KOPT-K1 (cell line): ENCODE measurements around the gene FABP3.
"Not testable (repeated sequence)": the region's sequence is repeated elsewhere in the genome, so short reads cannot be mapped to it uniquely, and the experiment has no call there.

Experiments
- H3K27ac ChIP-seq: fragments of 200-600 bp; sonication (generic); 2 replicates; pipeline ENCODE4 v1.5.1; 2016; ENCODE audit warnings: antibody characterized with exemption, mild to moderate bottlenecking, low read depth, low read length; ENCODE audit not compliant: poor library complexity, severe bottlenecking
- H3K36me3 ChIP-seq: fragments of 200-600 bp; sonication (generic); 2 replicates; pipeline ENCODE4 v1.5.1; 2017; ENCODE audit warnings: antibody characterized with exemption, mild to moderate bottlenecking, low read length, moderate library complexity; ENCODE audit not compliant: insufficient read depth
- H3K9me3 ChIP-seq: fragments of 200-600 bp; sonication (generic); 2 replicates; pipeline ENCODE4 v1.5.1; 2017; ENCODE audit warnings: antibody characterized with exemption, low read length, mild to moderate bottlenecking; ENCODE audit not compliant: insufficient read depth, poor library complexity, severe bottlenecking

The FABP3 gene

GRCh38 chr1:31386576-31387243, 13.8 kb upstream of the FABP3 start:
- H3K36me3 ChIP-seq, H3K9me3 ChIP-seq, H3K27ac ChIP-seq: not testable (repeated sequence)

DNA sequence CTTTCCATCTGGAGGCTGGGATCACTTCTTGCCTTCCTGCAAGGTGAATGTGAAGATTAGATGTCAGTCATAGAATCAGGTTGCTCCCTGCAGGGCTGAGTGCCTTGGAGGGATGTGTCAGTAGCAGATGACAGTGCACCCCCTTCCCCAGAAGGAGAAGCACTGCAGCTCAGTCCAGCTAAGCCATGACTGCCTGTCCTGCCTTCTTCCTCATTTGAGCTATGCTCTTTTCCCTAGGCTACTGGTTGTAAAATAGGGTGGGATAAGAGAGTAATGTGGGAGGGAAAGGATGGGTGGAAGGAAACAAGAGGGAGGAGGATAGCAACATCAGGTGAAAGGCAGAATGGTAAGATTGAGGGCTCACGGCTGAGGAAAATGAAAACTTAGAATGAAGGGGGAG, 11.1 kb upstream of the FABP3 start:
- Histone ChIP-seq H3K27ac (no peak overlapping the region), H3K36me3 (no peaks in the 10 kb centered on the region), H3K9me3 (no peaks in the 10 kb centered on the region)

GRCh38 chr1:31382379-31382989, 9.6 kb upstream of the FABP3 start:
- Histone ChIP-seq H3K27ac (no peak overlapping the region), H3K36me3 (no peaks in the 10 kb centered on the region), H3K9me3 (no peaks in the 10 kb centered on the region)

DNA sequence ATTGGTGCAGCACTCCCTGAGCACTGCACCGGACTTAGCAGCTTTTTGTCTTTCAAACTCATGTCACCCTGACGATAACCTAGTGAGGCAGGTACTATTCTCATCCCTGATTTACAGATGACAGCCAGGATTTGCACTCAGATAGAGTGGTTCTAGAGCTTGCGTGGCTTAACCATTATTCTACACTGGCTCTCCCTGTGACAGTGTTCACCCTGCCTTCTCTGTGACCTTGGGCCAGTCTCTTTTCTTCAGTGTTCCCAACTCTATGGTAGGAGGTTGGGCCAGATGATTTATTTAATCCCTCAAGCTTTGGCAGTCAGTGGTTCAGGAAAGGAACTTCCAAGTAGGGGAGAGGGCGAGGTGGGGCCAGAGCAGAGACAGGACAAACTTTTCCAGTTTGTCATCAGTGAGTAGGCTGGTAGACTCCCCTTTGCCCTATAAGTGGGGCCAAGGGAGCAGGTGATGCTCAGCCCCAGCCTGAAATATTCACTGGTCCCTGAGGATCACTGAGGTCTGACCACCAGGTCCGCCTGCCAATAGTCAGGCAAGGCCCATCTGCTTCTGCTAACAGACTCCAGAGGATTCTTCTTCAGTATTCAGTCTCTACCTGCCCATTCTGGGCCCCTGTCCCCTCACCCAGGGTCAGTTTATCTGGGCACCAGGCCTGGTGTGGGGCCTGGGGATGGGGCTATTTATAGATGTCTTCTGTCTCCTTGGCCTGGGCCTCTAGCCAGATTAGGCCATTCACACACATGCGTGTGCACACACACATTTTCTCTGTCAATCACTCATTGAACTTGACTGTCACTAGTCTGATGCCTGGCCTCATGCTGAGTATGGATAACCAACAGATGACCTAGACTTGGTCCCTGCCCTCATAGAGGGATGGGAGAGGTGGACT, 8.8 kb upstream of the FABP3 start:
- no peak overlapping the region for H3K27ac ChIP-seq
- H3K36me3 ChIP-seq = no peaks in the 10 kb centered on the region
- H3K9me3 ChIP-seq = no peaks in the 10 kb centered on the region

GRCh38 chr1:31380181-31380580, 7.3 kb upstream of the FABP3 start:
- H3K27ac ChIP-seq = no peak overlapping the region
- no peaks in the 10 kb centered on the region for H3K36me3 ChIP-seq
- H3K9me3 ChIP-seq = no peaks in the 10 kb centered on the region

DNA sequence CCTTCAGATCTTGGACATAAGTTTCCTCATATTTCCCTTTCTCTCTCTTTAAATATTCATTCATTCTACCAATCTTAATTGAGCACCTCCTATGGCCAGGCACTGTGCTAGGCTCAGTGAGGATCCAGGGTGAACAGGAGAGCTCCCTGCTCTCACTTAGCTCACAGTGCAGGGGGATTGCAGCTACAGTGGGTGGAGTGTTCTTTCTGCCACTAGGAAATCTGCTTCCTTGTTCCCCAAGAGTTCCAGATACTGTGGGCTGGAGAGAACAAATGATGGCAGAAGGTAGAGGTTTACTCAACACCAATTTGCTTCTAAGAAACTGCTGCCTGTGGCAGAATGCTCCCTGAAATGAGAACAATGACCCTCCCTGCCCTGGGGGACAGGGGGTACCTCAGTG, 5.1 kb upstream of the FABP3 start:
- Histone ChIP-seq H3K36me3 (no peaks in the 10 kb centered on the region), H3K27ac (no peak overlapping the region), H3K9me3 (no peaks in the 10 kb centered on the region)

GRCh38 chr1:31377364-31377863, 4.5 kb upstream of the FABP3 start:
- no peaks in the 10 kb centered on the region for H3K36me3 ChIP-seq
- H3K9me3 ChIP-seq = no peaks in the 10 kb centered on the region
- no peak overlapping the region for H3K27ac ChIP-seq

GRCh38 chr1:31376375-31377134, 3.7 kb upstream of the FABP3 start:
- no peaks in the 10 kb centered on the region for H3K36me3 ChIP-seq
- no peak overlapping the region for H3K27ac ChIP-seq
- H3K9me3 ChIP-seq = no peaks in the 10 kb centered on the region

DNA sequence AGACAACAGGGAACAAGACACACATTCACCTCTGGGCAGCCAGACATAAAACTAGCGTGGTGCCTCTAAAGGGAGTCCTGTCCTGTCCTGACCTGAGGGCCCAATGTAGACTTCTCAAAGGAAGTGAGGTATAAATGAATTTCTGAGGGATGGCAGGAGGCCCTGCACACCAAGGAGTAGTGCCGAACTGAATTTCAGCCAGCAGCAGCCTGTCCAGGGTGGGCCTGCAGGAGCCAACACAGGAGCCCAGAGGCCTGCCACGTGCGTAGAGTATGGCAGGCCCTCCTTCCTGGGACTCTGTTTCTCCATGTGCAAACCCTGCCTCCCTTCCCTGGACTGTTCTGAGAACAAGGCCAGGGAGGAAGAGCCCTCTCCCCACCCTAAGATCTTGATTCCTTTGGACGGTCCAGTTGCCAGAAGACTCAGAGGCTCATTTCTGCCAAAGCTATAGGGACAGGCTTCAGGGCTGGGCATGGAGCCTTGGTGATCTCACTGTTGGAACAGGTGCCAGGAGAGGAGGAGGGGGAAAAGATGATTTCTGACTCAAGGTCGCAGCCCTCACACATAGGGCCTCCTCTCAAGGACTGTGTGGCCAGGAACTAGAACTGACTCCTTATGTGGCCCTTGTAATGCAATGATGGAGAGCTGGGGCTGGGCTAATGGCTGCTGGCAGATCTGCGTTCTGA, 1.8 kb upstream of the FABP3 start:
- H3K9me3 ChIP-seq = no peaks in the 10 kb centered on the region
- H3K36me3 ChIP-seq = no peaks in the 10 kb centered on the region
- H3K27ac ChIP-seq = no peak overlapping the region

GRCh38 chr1:31373897-31374486, 1.1 kb upstream of the FABP3 start:
- no peaks in the 10 kb centered on the region for H3K9me3 ChIP-seq
- no peak overlapping the region for H3K27ac ChIP-seq
- no peaks in the 10 kb centered on the region for H3K36me3 ChIP-seq

- H3K36me3 ChIP-seq = no peaks in the 10 kb centered on the region
- H3K27ac ChIP-seq = no peak overlapping the region
Observed at GRCh38 chr1:31372751-31373055, 173 bp downstream of the FABP3 start.

DNA sequence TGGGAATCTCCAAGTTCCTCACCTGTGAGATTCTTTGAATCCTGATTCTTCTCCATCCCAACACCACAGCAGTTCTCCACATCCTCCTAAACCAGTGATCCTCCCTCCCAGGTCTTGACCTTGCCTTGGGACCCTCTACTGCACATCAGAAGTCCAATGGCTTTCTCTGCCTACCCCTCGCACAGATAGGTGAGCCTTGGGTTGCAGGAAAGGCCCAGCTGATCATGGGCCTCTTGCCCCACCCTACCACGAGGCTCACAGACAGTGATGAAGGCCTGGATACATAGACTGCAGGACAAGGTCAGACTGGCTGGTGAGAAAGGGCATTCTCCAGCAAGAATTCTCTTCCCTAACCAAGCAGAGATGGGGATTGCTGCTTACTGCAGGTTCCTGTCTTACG, 825 bp downstream of the FABP3 start:
- no peak overlapping the region for H3K27ac ChIP-seq
- no peaks in the 10 kb centered on the region for H3K9me3 ChIP-seq
- H3K36me3 ChIP-seq = no peaks in the 10 kb centered on the region

More at GRCh38 chr1:31372751-31373055, 173 bp downstream of the FABP3 start:
- H3K9me3 ChIP-seq = no peaks in the 10 kb centered on the region

DNA sequence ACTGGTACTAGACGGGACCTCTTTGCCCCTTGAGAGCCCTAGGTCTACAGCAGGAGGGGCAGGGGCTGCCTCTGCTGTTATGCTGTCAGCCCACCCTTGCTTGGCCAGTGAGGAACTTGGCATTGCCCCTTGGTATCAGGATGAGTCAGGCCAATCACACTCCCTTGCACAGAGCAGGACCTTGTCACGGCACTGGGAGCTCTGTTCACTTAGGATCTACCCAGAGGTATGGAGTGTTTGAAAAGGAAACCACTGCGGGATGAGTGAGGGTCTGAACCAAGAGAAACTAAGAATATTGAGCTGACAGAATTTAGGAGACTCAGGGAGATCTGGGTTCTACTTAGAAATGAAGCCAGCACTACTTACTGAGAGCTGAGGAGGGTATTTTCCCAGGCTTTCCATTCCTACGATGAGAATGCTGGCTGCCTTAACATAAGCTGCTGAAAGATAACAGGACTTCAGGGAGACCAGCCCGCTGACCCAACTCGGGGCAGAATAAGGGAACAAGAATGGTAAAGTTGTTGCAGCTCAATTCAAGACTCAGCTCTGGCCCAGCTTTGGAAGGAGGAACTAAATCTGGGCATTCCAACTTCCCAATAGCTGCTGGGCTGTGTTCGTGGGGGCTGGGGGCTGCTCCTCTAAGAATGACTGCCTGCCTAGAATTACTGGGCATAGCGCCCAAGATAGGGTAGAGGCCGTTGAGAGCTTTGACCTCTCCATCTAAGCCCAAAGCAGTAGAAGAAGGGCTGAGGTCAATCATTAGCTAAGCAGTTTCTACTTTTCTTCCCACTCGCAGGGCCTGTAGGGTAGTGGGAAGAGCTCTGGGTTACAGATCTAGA, 1.5 kb downstream of the FABP3 start:
- Histone ChIP-seq H3K27ac (no peak overlapping the region), H3K9me3 (no peaks in the 10 kb centered on the region), H3K36me3 (peaks cover 3% of the 10 kb centered on the region; the same call in 1 of the 2 replicates)
